Pancreas (tissue), 10 donors: ENCODE data around the gene MRPL47. TPM values are rescaled to one million over a fixed set of nuclear protein-coding genes. Genes with fewer than 3 reads are reported as not detected.

Source experiments
- ATAC-seq, 4 donors: fragments of 200-7000 bp; cut with Tn5 transposase; one replicate each; pipeline versions ENCODE4 v1.8.0 to v1.9.1; 2020; ENCODE audit warnings: mild to moderate bottlenecking in 4 of 4, moderate library complexity in 4 of 4
- DNase-seq, 6 donors: peaks; one replicate each; pipeline ENCODE4 v3.0.0-alpha.2; 2020
- FAIRE-seq: peaks from 2 replicates; lab custom pipeline; 2012; peaks lifted over from hg19 to GRCh38; lab: Jason Lieb, UNC
- H3K27ac ChIP-seq, 4 donors: fragments of 200-600 bp; sonication (generic); 1 replicate in 3 of 4; 2 replicates in 1 of 4; pipeline versions ENCODE4 v1.5.0 to v1.8.0; 2020
- H3K27me3 ChIP-seq, 4 donors: fragments of 200-600 bp; one replicate each; pipeline ENCODE4 v1.8.0; 2021
- H3K36me3 ChIP-seq, 3 donors: fragments of 200-600 bp; sonication (generic) in 1 of 3; one replicate each; pipeline versions ENCODE4 v1.5.0 to v1.8.0; 2020 to 2021
- H3K4me1 ChIP-seq, 3 donors: fragments of 200-600 bp; one replicate each; pipeline ENCODE4 v1.8.0; 2021
- H3K4me3 ChIP-seq, 4 donors: fragments of 200-600 bp; sonication (generic) in 2 of 4; one replicate each; pipeline versions ENCODE4 v1.5.0 to v1.8.0; 2020 to 2021
- H3K9me3 ChIP-seq, 4 donors: fragments of 200-600 bp; one replicate each; pipeline ENCODE4 v1.8.0; 2021
- WGBS, 2 donors: extraction: QIAGEN DNeasy Blood & Tissue Kit; methylation state at CpG; one replicate each; pipeline ENCODE4 v1.1.7; 2013; 5-methylcytosine and 5-hydroxymethylcytosine counted together
- intact Hi-C, 3 donors: fragments of 100-400 bp; cut with DNase I; formaldehyde crosslinking; loops; one replicate each; pipeline versions ENCODE4 v1.11.1 to v1.14.2; 2022
- polyA plus RNA-seq, 2 donors: library from polyadenylated mRNA; stranded (reverse); fragments of 200-250 nt; gene quantifications; one replicate each; pipeline ENCODE4 v1.2.3, GENCODE V29; 2013
- total RNA-seq, 6 donors: library from RNA; stranded (reverse); fragmentation: NEBNext Ultra II Directional in 4 of 6; extraction: Animal tissue kit (Norgen Biotek cat#: 25700) in 4 of 6; gene quantifications; one replicate each; pipeline versions ENCODE4 v1.2.1 to v1.2.4, GENCODE V29; 2021 to 2023
- TF ChIP-seq, protein P1 (sequence below), 4 donors: fragments of 200-600 bp; sonication (generic) in 3 of 4; IDR thresholded peaks; one replicate each; pipeline versions ENCODE4 v1.5.0 to v1.8.0; 2021; ENCODE audit warnings: antibody characterized with exemption in 4 of 4
- donor health status: healthy with polysubstance abuse.
- donor health status: DM: no; HTN: no; CAD: no; lungs with moderate emphysema.
- donor health status: DM: no; HTN: no; CAD: no.
- donor health status: control.
- donor health status: control.
- donor health status: Bipolar disorder and iron deficiency.
- donor health status: DM: yes; HTN: yes; CAD: no.
- donor health status: DM: no; HTN: no; CAD: no.
- donor health status: DM: no; HTN: no; CAD: no.
- donor health status: DM: yes; HTN: yes; CAD: no.

Gene MRPL47
- total and polyA plus RNA-seq, 8 donors, result 5.0 to 21.1 (median 10.5) TPM

DNA sequence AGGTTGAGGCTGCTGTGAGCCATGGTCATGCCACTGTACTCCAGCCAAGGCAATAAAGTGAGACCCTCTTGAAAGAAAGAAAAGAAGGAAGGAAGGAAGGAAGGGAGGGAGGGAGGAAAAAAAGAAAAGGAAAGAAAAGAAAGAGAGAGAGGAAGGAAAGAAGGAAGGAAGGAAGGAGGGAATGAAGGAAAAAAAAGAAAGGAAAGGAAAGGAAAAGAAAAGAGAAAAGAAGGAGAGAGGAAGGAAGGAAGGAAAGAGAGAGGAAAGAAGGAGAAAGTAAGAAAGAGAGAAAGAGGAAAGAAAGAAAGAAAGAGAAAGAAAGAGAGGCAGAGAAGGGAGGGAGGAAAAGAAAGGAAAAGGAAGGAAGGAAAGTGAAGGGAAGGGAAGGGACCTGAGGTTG, 62.1 kb downstream of the MRPL47 start:
- DNase-seq, result no peak
- no peak for ATAC-seq
- no peak overlapping the region for H3K27ac ChIP-seq
- no peaks in the 10 kb centered on the region for H3K9me3 ChIP-seq
- intact Hi-C loops, result no loop called here
- H3K27me3 ChIP-seq, result no peaks in the 10 kb centered on the region
- H3K36me3 ChIP-seq, result no peaks in the 10 kb centered on the region
- TF ChIP-seq, protein P1, sequence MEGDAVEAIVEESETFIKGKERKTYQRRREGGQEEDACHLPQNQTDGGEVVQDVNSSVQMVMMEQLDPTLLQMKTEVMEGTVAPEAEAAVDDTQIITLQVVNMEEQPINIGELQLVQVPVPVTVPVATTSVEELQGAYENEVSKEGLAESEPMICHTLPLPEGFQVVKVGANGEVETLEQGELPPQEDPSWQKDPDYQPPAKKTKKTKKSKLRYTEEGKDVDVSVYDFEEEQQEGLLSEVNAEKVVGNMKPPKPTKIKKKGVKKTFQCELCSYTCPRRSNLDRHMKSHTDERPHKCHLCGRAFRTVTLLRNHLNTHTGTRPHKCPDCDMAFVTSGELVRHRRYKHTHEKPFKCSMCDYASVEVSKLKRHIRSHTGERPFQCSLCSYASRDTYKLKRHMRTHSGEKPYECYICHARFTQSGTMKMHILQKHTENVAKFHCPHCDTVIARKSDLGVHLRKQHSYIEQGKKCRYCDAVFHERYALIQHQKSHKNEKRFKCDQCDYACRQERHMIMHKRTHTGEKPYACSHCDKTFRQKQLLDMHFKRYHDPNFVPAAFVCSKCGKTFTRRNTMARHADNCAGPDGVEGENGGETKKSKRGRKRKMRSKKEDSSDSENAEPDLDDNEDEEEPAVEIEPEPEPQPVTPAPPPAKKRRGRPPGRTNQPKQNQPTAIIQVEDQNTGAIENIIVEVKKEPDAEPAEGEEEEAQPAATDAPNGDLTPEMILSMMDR (IDR thresholded peaks at IDR 0.05), result no peak
- H3K4me3 ChIP-seq, result no peak overlapping the region
- no peaks in the 10 kb centered on the region for H3K4me1 ChIP-seq
- no peak for FAIRE-seq

DNA sequence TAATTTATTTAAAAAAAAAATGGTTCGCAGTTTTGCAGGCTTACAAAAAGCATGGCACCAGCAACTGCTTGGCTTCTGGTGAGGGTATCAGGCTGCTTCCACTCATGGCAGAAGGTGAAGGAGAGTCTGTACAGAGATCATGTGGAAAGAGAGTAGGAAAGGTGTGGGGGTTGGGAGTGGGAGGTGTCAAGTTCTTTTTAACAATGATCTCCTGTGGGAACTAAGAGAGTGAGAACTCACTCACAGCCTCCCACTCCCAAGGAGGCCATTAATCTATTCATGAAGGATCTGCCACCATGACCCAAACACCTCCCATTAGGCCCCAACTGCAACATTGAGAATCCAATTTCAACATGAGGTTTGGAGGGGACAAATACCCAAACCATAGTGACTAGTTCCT, 62.8 kb downstream of the MRPL47 start:
- Histone ChIP-seq H3K27ac (no peak overlapping the region), H3K27me3 (no peaks in the 10 kb centered on the region), H3K36me3 (no peaks in the 10 kb centered on the region), H3K4me1 (no peaks in the 10 kb centered on the region), H3K9me3 (no peaks in the 10 kb centered on the region), H3K4me3 (no peak overlapping the region)
- no peak for DNase-seq
- 91 to 95% methylated on average over 1 of the region's 1 CpG for WGBS, 2 donors
- no peak for ATAC-seq
- intact Hi-C loops, result no loop called here
- TF ChIP-seq, protein P1 (IDR thresholded peaks at IDR 0.05), result no peak
- FAIRE-seq, result no peak

DNA sequence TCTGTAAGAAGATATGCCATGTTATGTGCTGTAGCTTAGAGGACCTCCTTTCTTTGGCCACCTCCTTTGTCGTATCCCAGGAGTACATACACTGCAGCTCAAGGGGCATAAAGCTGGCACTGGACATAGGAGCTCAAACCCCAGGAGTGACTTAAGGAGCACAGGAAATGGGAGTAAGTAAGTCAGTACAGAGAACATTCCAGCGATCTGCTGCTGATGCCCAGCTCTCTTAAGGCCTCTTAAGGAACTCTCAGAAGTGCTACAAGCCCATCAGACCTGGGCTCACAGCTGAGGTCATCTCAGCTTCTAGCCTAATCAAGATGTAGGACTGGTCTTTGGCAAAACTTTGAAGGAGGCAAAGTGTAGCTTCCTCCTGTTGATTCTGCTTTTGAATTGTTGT, 63.3 kb downstream of the MRPL47 start:
- ATAC-seq (no peak), FAIRE-seq (no peak), DNase-seq (no peak)
- Histone ChIP-seq H3K4me3 (no peak overlapping the region), H3K27me3 (no peaks in the 10 kb centered on the region), H3K9me3 (no peaks in the 10 kb centered on the region), H3K36me3 (no peaks in the 10 kb centered on the region), H3K4me1 (no peaks in the 10 kb centered on the region), H3K27ac (no peak overlapping the region)
- 72 to 79% methylated on average over 2 of the region's 2 CpGs for WGBS, 2 donors
- TF ChIP-seq, protein P1 (IDR thresholded peaks at IDR 0.05), result no peak
- intact Hi-C loops, result no loop called here

Other genes with a start within 250 kb of the MRPL47 start
- gene GNB4, start 153.2 kb downstream of the MRPL47 start, total RNA-seq, result 10 to 100 TPM in 1 of 6 donors, 1 to 10 TPM in 4, under 1 TPM in 1; 0.97 to 14.3 (median 2.9) TPM
- 1 to 10 TPM; 1.2 to 1.7 TPM for gene GNB4, start 153.2 kb downstream of the MRPL47 start, polyA plus RNA-seq
- gene ACTL6A, start 41.7 kb downstream of the MRPL47 start, total RNA-seq, result 10 to 100 TPM; 11.2 to 21.4 (median 16.3) TPM
- 10 to 100 TPM; 37.9 to 38.1 TPM for gene ACTL6A, start 41.7 kb downstream of the MRPL47 start, polyA plus RNA-seq
- gene NDUFB5, start 156 bp upstream of the MRPL47 start, total RNA-seq, result 10 to 100 TPM; 30.6 to 48.6 (median 43.2) TPM
- 10 to 100 TPM; 43.7 to 52.0 TPM for gene NDUFB5, start 156 bp upstream of the MRPL47 start, polyA plus RNA-seq
- gene USP13, start 48.4 kb upstream of the MRPL47 start, total RNA-seq, result 1 to 10 TPM; 4.5 to 6.1 (median 5.1) TPM
- 1 to 10 TPM; 1.1 to 2.3 TPM for gene USP13, start 48.4 kb upstream of the MRPL47 start, polyA plus RNA-seq